ENCODE data around the gene GPR15LG.
"Not testable (repeated sequence)": the region's sequence is repeated elsewhere in the genome, so short reads cannot be mapped to it uniquely, and the experiment has no call there.

Gene GPR15LG

DNA sequence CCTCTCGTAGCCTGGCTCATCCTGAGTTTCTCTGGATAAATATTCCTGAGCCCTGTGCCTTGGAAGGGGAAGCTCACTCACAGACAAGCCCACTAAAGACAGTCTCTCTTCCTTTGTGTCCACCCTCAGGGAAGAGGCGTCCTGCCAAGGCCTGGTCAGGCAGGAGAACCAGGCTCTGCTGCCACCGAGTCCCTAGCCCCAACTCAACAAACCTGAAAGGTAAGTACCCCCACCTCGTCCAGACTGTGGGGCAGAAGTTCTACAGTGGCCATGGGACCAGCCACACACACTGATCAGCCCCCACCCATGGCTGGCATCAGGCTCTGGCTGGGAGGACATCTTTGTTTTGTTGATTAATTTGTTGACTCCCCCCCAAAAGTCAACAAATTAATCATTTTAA is 2.8 kb downstream of the GPR15LG start:
- Mint-ChIP-seq H3K4me3 (no peak overlapping the region), H3K27ac (no peak overlapping the region), H3K4me1 (ENCODE audit: low read depth) (peaks cover 5% of the 10 kb centered on the region), H3K27me3 (ENCODE audit: low read depth) (no peaks in the 10 kb centered on the region), H3K9me3 (no peaks in the 10 kb centered on the region), H3K36me3 (ENCODE audit: low read depth) (no peaks in the 10 kb centered on the region)

DNA sequence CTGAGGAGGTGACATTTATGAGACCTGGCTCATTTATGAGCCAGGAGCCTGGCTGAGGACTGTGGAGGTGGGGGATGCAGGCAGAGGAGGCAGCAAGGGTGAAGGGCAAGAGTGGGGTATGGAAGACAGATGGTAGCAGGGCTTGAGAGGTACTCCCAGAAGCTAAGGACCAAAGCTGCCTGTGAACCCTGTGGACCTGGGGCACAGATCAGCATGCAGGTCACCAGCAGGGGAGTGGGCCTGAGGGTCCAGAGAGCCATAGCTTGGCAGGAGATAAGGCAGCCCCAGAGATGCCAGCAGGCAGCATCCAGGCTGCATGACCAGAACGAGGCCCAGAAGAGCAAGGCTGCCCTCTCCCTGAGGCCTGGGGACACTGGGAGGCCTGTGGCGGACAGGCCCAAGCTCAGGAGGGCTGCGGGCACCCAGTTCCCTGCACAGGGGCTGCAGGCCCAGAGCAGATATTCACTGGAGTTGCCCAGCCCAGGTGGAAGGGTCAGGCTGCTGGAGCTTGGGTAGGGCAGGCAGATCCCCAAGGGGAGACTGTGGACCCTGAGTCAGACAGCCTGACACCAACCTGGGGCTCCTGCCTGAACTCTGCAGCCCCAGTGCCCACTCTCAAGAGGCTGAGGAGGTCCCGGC is 3.4 kb downstream of the GPR15LG start:
- Mint-ChIP-seq H3K27ac (peak overlapping the region; percentile 67), H3K9me3 (no peaks in the 10 kb centered on the region), H3K36me3 (ENCODE audit: low read depth) (no peaks in the 10 kb centered on the region), H3K4me1 (ENCODE audit: low read depth) (peaks cover 5% of the 10 kb centered on the region), H3K4me3 (no peak overlapping the region), H3K27me3 (ENCODE audit: low read depth) (no peaks in the 10 kb centered on the region)

DNA sequence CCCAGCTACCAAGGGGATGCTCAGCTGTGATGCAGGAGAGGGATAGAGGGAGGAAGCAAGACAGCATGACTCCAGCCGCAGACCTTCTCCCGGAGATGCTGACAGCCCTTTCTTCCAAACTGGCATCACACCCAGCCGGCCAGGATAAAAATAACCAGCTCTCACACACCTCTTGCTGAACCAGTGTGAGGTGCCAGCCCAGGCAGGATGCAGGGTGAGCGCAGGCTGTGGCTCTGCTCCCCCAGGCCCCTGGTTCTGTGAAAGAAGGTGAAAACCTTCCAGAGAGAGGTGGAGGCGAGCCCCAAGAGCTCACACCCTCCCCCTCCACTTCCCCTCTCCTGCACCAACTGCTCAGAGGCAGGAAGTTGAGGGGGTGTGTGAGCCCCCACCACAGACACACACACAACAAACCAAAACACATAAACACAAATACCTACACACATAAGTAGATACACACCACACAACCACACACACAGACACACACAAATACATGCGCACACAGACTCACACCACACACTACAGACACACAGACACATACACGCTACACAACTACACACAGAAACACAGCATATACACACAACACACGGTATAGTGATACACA is 4.0 kb downstream of the GPR15LG start:
- Mint-ChIP-seq H3K27ac (no peak overlapping the region), H3K4me3 (no peak overlapping the region), H3K9me3 (no peaks in the 10 kb centered on the region)

DNA sequence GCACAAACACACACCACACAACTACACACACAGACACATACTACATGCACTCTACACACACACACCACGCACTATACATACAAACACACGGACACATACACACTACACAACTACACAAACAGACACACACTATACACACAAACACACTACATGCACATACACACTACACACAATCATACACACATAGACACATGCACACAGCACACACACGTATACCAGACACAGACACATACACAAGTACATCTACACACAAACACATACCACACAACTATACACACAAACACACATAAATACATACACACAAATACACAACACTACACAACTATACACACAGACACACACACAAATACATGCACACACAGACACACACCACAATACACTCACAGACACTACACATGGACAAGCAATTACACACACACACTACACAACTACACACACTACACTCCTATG is 4.6 kb downstream of the GPR15LG start:
- no peaks in the 10 kb centered on the region for H3K27me3 Mint-ChIP-seq (ENCODE audit: low read depth)
- no peak overlapping the region for H3K4me3 Mint-ChIP-seq

More for the DNA sequence above, 4.0 kb downstream of the GPR15LG start:
- no peaks in the 10 kb centered on the region for H3K36me3 Mint-ChIP-seq (ENCODE audit: low read depth)
- H3K4me1 Mint-ChIP-seq (ENCODE audit: low read depth) = peaks cover 5% of the 10 kb centered on the region
- no peaks in the 10 kb centered on the region for H3K27me3 Mint-ChIP-seq (ENCODE audit: low read depth)

DNA sequence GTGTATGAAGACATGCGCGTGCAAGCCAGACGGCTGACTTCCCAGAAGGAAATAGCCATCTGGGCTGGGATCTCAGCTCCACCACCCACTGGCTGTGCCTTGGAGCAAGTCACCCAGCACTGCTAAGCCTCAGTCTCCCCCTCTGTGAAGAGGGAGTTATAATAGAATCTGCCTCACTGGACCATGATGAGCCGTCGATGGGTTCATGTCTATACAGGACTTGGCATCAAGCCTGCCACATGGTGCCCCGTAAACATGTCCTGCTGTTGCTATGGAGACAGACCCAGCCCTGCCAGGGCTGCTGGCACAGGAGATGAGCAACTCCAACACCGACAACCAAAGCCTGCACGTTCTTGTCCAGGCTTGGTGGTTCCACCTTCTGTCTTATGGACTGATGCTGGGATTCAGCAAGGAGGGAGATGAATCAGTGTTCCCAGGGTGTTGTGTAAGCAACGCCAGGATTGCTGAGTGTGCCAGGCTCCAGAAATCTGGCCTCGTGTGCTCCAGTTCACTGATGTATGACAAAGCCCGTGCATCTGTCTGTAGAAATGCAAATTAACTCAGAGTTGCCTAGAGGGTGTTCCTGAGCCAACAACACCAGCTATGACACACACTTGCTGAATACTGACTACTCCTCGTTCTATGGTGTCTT is 5.6 kb downstream of the GPR15LG start:
- Mint-ChIP-seq H3K4me1 (ENCODE audit: low read depth) (peaks cover 4% of the 10 kb centered on the region), H3K27ac (no peak overlapping the region), H3K27me3 (ENCODE audit: low read depth) (no peaks in the 10 kb centered on the region), H3K36me3 (ENCODE audit: low read depth) (no peaks in the 10 kb centered on the region), H3K4me3 (no peak overlapping the region), H3K9me3 (no peaks in the 10 kb centered on the region)

More for the DNA sequence above, 4.6 kb downstream of the GPR15LG start:
- no peaks in the 10 kb centered on the region for H3K9me3 Mint-ChIP-seq
- H3K27ac Mint-ChIP-seq = no peak overlapping the region
- H3K4me1 Mint-ChIP-seq (ENCODE audit: low read depth) = peaks cover 4% of the 10 kb centered on the region
- no peaks in the 10 kb centered on the region for H3K36me3 Mint-ChIP-seq (ENCODE audit: low read depth)

DNA sequence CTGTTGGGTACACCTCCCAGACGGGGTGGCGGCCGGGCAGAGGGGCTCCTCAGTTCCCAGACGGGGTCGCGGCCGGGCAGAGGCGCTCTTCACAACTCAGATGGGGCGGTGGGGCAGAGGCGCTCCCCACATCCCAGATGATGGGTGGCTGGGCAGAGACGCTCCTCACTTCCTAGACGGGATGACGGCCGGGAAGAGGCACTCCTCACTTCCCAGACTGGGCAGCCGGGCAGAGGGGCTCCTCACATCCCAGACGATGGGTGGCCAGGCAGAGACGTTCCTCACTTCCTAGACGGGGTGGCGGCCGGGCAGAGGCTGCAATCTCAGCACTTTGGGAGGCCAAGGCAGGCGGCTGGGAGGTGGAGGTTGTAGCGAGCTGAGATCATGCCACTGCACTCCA is 6.8 kb downstream of the GPR15LG start:
- H3K27ac Mint-ChIP-seq; H3K9me3 Mint-ChIP-seq; H3K4me1 Mint-ChIP-seq (ENCODE audit: low read depth); H3K4me3 Mint-ChIP-seq; H3K27me3 Mint-ChIP-seq (ENCODE audit: low read depth); H3K36me3 Mint-ChIP-seq (ENCODE audit: low read depth): not testable (repeated sequence)

DNA sequence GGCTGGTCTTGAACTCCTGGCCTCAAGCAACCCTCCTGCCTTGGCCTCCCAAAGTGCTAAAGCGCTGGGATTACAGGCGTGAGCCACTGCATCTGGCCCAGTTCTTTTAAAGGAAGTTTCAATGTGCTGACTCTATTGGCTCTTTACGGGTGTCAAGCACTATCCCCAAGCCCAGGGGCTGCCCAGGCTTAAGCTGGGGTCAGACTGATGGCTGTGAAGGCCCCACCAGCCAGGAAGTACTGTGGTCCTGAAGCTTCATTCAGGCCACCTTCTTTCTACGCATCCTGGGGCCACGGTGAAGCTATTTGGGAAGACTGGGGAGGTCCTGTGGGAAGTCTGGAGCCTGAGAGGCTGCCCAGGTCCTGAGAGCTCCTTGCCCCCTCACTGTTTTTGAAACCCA is 8.0 kb downstream of the GPR15LG start:
- H3K9me3 Mint-ChIP-seq = no peaks in the 10 kb centered on the region
- no peaks in the 10 kb centered on the region for H3K27me3 Mint-ChIP-seq (ENCODE audit: low read depth)
- no peak overlapping the region for H3K27ac Mint-ChIP-seq
- no peak overlapping the region for H3K4me3 Mint-ChIP-seq
- H3K36me3 Mint-ChIP-seq (ENCODE audit: low read depth) = no peaks in the 10 kb centered on the region
- H3K4me1 Mint-ChIP-seq (ENCODE audit: low read depth) = peaks cover 7% of the 10 kb centered on the region

DNA sequence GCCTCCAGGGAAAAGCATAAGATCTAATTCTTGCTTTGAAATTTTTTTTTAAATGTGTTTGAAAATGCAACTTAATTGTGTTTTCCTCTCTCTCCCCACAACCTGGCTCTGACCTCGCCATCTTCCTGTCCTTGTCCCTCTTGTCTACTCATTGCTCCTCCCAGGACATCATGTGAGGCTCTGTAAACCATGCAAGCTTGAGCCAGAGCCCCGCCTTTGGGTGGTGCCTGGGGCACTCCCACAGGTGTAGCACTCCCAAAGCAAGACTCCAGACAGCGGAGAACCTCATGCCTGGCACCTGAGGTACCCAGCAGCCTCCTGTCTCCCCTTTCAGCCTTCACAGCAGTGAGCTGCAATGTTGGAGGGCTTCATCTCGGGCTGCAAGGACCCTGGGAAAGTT is 10.9 kb downstream of the GPR15LG start:
- H3K27me3 Mint-ChIP-seq (ENCODE audit: low read depth) = no peaks in the 10 kb centered on the region
- H3K4me3 Mint-ChIP-seq = no peak overlapping the region
- H3K27ac Mint-ChIP-seq = no peak overlapping the region
- peaks cover 4% of the 10 kb centered on the region for H3K4me1 Mint-ChIP-seq (ENCODE audit: low read depth)
- H3K9me3 Mint-ChIP-seq = no peaks in the 10 kb centered on the region
- H3K36me3 Mint-ChIP-seq (ENCODE audit: low read depth) = no peaks in the 10 kb centered on the region

DNA sequence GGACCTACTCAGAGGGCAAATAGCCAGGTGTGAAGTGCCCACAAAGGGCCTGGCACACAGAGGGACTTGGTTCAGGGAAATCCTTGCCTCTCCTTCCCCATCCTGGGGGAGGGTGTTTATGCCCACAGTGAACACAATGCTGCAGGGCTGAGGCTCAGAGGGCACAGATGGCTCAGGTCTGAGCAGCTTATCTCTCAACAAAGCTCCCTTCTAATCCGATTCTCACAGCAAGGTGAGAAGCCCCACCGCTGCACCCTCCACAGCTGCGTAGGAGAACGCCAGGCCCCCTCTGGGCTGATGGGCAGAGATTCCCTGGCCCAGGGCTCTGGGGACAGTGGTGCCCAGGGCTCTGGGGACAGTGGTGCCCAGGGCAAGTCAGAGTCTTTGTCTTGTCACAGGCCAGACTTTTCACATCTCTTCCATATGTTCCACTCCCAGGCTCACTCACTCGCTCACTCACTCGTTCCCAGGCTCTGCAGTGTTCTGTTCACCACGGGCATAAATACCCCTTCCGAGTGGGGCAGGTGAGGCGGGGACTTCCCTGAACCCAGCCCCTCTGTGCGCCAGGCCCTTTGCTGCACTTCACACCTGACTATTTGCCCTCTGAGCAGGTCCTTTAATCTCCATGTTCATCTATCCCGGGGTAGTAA is 12.1 kb downstream of the GPR15LG start:
- Mint-ChIP-seq H3K27ac (no peak overlapping the region), H3K4me1 (ENCODE audit: low read depth) (peaks cover 4% of the 10 kb centered on the region), H3K4me3 (no peak overlapping the region), H3K36me3 (ENCODE audit: low read depth) (no peaks in the 10 kb centered on the region), H3K27me3 (ENCODE audit: low read depth) (no peaks in the 10 kb centered on the region), H3K9me3 (no peaks in the 10 kb centered on the region)

DNA sequence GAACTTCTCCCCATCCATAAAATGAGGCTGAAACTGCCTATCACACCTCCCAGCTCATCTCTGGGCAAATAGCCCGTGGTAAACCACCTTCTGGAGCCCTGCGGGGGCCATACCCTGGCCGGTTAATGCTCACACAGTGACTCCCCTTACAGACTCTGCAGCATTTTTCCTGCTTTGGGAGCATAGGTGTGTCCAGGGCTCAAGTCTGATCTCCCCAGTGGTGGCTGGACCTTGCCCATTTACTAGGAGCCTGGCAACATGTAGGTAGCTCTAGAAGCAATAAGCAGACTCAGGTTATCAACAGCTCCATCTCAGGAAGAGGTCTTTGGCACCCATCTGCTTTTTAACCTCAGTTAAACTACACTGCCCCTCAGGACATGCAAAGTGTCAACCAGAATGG is 15.2 kb downstream of the GPR15LG start:
- Mint-ChIP-seq H3K27me3 (ENCODE audit: low read depth) (peaks cover 26% of the 10 kb centered on the region), H3K4me3 (no peak overlapping the region), H3K4me1 (ENCODE audit: low read depth) (peaks cover 9% of the 10 kb centered on the region), H3K36me3 (ENCODE audit: low read depth) (peaks cover 2% of the 10 kb centered on the region), H3K9me3 (no peaks in the 10 kb centered on the region), H3K27ac (no peak overlapping the region)

DNA sequence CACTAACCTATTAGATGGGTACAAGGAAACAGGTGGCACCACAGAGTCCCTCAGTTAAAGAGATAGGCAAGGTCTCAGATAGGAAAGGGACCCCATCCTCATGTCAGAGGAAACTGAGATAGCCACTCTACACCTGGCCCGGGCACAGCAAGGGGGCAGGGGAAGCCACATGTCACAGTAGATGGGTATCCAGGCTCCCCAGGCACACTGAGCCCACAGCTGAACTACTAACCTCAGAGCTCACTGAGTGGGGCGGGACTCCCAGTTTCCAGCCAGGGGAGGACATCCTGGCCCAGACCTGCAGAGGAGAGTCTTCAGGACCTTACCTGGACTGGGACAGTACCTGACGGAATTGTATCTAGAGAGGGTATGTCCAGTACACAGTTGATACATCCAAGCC is 17.0 kb downstream of the GPR15LG start:
- Mint-ChIP-seq H3K4me3 (no peak overlapping the region), H3K27me3 (ENCODE audit: low read depth) (peaks cover 38% of the 10 kb centered on the region), H3K9me3 (no peaks in the 10 kb centered on the region), H3K4me1 (ENCODE audit: low read depth) (peaks cover 5% of the 10 kb centered on the region), H3K27ac (no peak overlapping the region), H3K36me3 (ENCODE audit: low read depth) (peaks cover 2% of the 10 kb centered on the region)

DNA sequence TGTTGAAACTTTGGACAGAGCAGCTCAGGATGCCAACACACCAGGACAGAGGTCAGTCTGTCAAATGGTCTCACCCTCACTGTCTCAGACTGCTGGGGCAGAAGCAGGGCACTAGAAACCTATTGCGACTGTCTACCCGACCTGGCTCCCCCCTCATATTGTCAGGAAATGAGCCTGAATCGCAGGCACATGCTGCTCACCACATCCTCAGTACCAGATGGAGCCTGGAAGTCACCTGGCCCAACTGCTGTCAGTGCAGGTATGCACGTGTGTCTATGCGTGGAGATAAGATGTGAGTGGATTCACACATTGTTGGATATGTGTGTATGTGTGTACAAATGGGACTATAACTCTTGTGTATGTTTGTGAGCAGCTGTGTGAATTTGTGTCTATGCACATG is 17.5 kb downstream of the GPR15LG start:
- Mint-ChIP-seq H3K36me3 (ENCODE audit: low read depth) (peaks cover 2% of the 10 kb centered on the region), H3K4me3 (no peak overlapping the region), H3K27ac (no peak overlapping the region), H3K9me3 (no peaks in the 10 kb centered on the region), H3K27me3 (ENCODE audit: low read depth) (peaks cover 42% of the 10 kb centered on the region), H3K4me1 (ENCODE audit: low read depth) (peaks cover 5% of the 10 kb centered on the region)

DNA sequence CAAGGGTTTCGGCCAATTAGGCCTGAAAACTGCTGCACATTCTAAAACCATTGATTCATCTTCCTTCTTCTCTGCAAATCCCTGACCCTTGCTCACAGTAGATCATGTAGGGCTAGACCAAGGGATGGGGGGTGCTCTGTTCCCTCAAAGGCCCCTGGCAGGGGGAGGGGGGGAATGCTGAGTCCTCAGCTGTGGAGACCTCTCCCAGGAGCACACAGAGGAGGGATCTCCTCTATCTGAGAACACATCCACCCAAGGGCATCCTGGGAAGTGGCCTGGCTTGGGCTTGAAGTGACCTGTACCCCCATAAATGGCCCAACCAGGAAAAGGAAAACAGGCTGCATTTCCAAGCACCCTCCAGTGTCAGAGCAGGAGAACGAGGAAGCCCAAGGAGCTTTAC is 19.7 kb downstream of the GPR15LG start:
- no peak overlapping the region for H3K4me3 Mint-ChIP-seq
- peaks cover 5% of the 10 kb centered on the region for H3K4me1 Mint-ChIP-seq (ENCODE audit: low read depth)
- H3K27me3 Mint-ChIP-seq (ENCODE audit: low read depth) = peaks cover 60% of the 10 kb centered on the region
- H3K36me3 Mint-ChIP-seq (ENCODE audit: low read depth) = peaks cover 2% of the 10 kb centered on the region
- H3K27ac Mint-ChIP-seq = no peak overlapping the region
- H3K9me3 Mint-ChIP-seq = no peaks in the 10 kb centered on the region

DNA sequence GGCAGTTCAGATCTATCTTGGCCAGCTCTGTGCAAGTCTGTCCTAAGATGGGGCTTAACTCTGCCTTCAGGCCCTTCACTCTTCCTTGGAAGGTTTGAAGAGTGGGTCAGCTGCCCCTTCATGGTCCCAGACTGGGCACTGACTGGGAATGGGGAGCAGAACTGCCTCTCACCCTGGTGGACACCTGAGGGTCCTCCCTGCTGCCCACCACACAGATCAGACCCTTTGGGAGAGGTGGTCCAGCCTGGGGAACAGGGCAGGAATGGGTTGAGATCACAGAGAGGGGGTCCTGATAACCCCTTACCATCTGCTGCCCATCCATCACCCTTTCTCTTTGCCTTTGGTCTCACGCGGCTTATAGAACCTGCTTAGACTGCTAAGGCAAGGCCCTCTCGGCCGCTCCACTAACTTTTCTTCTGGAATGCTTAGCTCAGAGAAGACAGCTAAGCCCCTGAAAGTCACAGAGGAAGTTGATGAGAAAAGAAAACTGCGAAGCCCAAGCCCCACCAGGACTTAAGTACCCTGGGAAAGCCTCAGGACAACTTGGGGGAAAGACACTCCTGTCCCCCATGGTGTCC is 20.3 kb downstream of the GPR15LG start:
- no peaks in the 10 kb centered on the region for H3K9me3 Mint-ChIP-seq
- H3K27ac Mint-ChIP-seq = no peak overlapping the region
- no peak overlapping the region for H3K4me3 Mint-ChIP-seq
- peaks cover 5% of the 10 kb centered on the region for H3K4me1 Mint-ChIP-seq (ENCODE audit: low read depth)
- H3K36me3 Mint-ChIP-seq (ENCODE audit: low read depth) = peaks cover 2% of the 10 kb centered on the region
- peaks cover 64% of the 10 kb centered on the region for H3K27me3 Mint-ChIP-seq (ENCODE audit: low read depth)

Data from T-helper 1 cell treated with Interleukin-12 subunit alpha and Interleukin-12 subunit beta and Interleukin-4 antibody, amounts not matched to agents 30 μg/mL and 1 μg/mL, for 36 hours (primary cell).